ENCODE data around the gene FAM8A1.
A peak's percentile ranks its signal among the peaks of the same experiment; 100 is the strongest.

FAM8A1 gene

GRCh38 chr6:17606606-17607005, 6.5 kb downstream of the FAM8A1 start:
- no peak for DNase-seq

- no peak for DNase-seq
Measured at GRCh38 chr6:17610835-17611234, 10.7 kb downstream of the FAM8A1 start.

GRCh38 chr6:17612048-17612447, 11.9 kb downstream of the FAM8A1 start:
- no peak for DNase-seq

GRCh38 chr6:17615794-17616193, 15.7 kb downstream of the FAM8A1 start:
- no peak for DNase-seq

GRCh38 chr6:17621003-17621402, 20.9 kb downstream of the FAM8A1 start:
- DNase-seq: no peak

- no peak for DNase-seq
Measured at GRCh38 chr6:17622144-17622543, 22.0 kb downstream of the FAM8A1 start.

GRCh38 chr6:17624396-17624795, 24.3 kb downstream of the FAM8A1 start:
- DNase-seq: no peak

GRCh38 chr6:17628873-17629272, 28.8 kb downstream of the FAM8A1 start:
- DNase-seq: no peak

GRCh38 chr6:17629824-17630510, 29.9 kb downstream of the FAM8A1 start:
- no peak for DNase-seq

GRCh38 chr6:17630511-17631073, 30.5 kb downstream of the FAM8A1 start:
- no peak for DNase-seq

- DNase-seq: no peak
Measured at GRCh38 chr6:17632934-17633333, 32.8 kb downstream of the FAM8A1 start.

GRCh38 chr6:17633465-17634188, 33.5 kb downstream of the FAM8A1 start:
- DNase-seq: no peak

GRCh38 chr6:17635568-17635967, 35.5 kb downstream of the FAM8A1 start:
- DNase-seq: no peak

- DNase-seq: no peak
Measured at GRCh38 chr6:17638212-17638715, 38.2 kb downstream of the FAM8A1 start.

GRCh38 chr6:17640477-17640917, 40.4 kb downstream of the FAM8A1 start:
- no peak for DNase-seq

GRCh38 chr6:17648745-17649144, 48.6 kb downstream of the FAM8A1 start:
- DNase-seq: no peak

- no peak for DNase-seq
Measured at GRCh38 chr6:17650656-17651309, 50.7 kb downstream of the FAM8A1 start.

GRCh38 chr6:17653198-17653882, 53.2 kb downstream of the FAM8A1 start:
- no peak for DNase-seq

- DNase-seq: peak; percentile 6
Measured at GRCh38 chr6:17656092-17656491, 56.0 kb downstream of the FAM8A1 start.

- DNase-seq: no peak
Measured at GRCh38 chr6:17656644-17657043, 56.5 kb downstream of the FAM8A1 start.

Data from NCI-H1105 (cell line).